ENCODE results near the gene MYH9. TPM values are rescaled to one million over a fixed set of nuclear protein-coding genes. Genes with fewer than 3 reads are reported as not detected.
A peak's percentile ranks its signal among the peaks of the same experiment; 100 is the strongest.

Gene MYH9
- total RNA-seq, 1 experiment from 2014 or later: 653 TPM

DNA sequence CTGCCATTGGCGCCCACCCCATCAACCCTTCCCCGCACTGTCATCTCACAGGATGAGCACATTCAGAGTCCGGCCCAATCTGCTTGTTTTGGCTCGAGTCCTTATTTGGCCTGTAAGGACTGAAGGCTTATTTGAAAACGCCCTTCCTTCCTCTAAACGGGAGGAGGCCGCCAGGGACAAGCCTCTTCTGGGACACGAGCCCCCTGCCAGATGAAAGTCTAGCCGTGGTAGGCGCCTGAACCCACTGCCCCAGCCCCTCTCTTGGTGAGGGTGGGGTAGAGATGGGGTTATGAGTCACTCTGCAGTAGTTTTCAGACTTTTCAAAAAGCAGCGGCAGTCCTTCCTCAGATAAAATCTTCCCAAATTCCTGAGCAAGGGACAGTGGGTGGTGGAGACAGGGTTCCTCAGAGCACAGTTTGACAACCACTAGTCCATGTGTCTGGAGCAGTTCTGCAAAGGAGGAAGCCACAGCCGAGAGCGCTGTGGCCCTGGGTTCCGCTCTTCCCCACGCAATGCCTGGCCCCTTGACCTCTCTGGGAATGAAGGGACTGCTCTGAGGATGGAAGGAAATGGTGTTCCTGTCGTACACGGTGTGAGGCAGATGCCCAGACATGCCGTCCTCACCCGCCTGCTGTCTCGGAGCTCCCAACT, 57.0 kb downstream of the MYH9 start:
- Mint-ChIP-seq H3K27ac (ENCODE audit: low read depth, unreplicated experiment) (peak overlapping the region; percentile 98), H3K27me3 (ENCODE audit: insufficient read depth, unreplicated experiment) (no peaks in the 10 kb centered on the region), H3K9me3 (ENCODE audit: unreplicated experiment) (no peaks in the 10 kb centered on the region), H3K4me1 (ENCODE audit: insufficient read depth, unreplicated experiment) (peaks cover 74% of the 10 kb centered on the region), H3K36me3 (ENCODE audit: insufficient read depth, unreplicated experiment) (peaks cover 99% of the 10 kb centered on the region), H3K4me3 (ENCODE audit: unreplicated experiment) (peak overlapping the region; percentile 64)
- TF ChIP-seq, protein P1, sequence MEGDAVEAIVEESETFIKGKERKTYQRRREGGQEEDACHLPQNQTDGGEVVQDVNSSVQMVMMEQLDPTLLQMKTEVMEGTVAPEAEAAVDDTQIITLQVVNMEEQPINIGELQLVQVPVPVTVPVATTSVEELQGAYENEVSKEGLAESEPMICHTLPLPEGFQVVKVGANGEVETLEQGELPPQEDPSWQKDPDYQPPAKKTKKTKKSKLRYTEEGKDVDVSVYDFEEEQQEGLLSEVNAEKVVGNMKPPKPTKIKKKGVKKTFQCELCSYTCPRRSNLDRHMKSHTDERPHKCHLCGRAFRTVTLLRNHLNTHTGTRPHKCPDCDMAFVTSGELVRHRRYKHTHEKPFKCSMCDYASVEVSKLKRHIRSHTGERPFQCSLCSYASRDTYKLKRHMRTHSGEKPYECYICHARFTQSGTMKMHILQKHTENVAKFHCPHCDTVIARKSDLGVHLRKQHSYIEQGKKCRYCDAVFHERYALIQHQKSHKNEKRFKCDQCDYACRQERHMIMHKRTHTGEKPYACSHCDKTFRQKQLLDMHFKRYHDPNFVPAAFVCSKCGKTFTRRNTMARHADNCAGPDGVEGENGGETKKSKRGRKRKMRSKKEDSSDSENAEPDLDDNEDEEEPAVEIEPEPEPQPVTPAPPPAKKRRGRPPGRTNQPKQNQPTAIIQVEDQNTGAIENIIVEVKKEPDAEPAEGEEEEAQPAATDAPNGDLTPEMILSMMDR (IDR thresholded peaks at IDR 0.05; ENCODE audit: unreplicated experiment): no peak
- no peak for DNase-seq (ENCODE audit: unreplicated experiment)
- ChIA-PET POLR2A (interaction anchor here (0.9 to 5.8 kb wide), 15 partner anchors 12 to 151 kb away, joined by 3 to 120 read pairs (median 8); partner anchors contain the start of genes MYH9 and TXN2), CTCF (interaction anchor here (0.7 to 1.6 kb wide), 4 partner anchors 30 to 57 kb away, joined by 3 to 8 read pairs (median 4); partner anchors contain the start of gene MYH9)
- BruUV-seq (replicated peaks): no TSS peak
- intact Hi-C loops (cut with micrococcal nuclease): no loop called here

DNA sequence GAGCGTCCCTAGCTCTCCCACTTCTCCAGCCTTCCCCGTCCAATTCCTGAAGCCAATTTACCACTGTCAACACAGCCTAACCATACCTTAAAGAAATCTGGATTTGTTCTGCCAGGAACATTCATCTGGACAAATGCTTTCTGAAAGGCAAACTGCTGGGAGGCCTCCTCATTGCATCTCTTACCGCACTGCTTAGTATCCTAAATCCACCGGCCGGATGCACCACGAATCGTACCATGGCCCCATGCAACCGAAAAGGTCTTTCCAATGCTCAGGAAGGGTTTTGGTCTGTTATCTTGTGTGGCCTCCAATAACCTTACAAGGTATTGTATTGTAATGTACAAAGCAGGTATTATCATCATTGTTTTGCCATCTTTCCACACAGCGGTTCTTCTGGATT, 57.6 kb downstream of the MYH9 start:
- ChIA-PET POLR2A (interaction anchor here (1.6 to 7.1 kb wide), 8 partner anchors 20 to 177 kb away, joined by 4 to 111 read pairs (median 16); partner anchors contain the start of genes FOXRED2, MYH9 and TXN2), CTCF (no interaction called here)
- Mint-ChIP-seq H3K36me3 (ENCODE audit: insufficient read depth, unreplicated experiment) (peaks cover 100% of the 10 kb centered on the region), H3K27ac (ENCODE audit: low read depth, unreplicated experiment) (peak overlapping the region; percentile 98), H3K4me1 (ENCODE audit: insufficient read depth, unreplicated experiment) (peaks cover 80% of the 10 kb centered on the region), H3K9me3 (ENCODE audit: unreplicated experiment) (no peaks in the 10 kb centered on the region), H3K27me3 (ENCODE audit: insufficient read depth, unreplicated experiment) (no peaks in the 10 kb centered on the region), H3K4me3 (ENCODE audit: unreplicated experiment) (peak overlapping the region; percentile 56)
- intact Hi-C loops (cut with micrococcal nuclease): no loop called here
- DNase-seq (ENCODE audit: unreplicated experiment): no peak
- TF ChIP-seq, protein P1 (IDR thresholded peaks at IDR 0.05; ENCODE audit: unreplicated experiment): no peak
- no TSS peak for BruUV-seq (replicated peaks)

- peak overlapping the region; percentile 56 for H3K4me3 Mint-ChIP-seq (ENCODE audit: unreplicated experiment)
- peaks cover 100% of the 10 kb centered on the region for H3K36me3 Mint-ChIP-seq (ENCODE audit: insufficient read depth, unreplicated experiment)
- H3K27ac Mint-ChIP-seq (ENCODE audit: low read depth, unreplicated experiment): peak overlapping the region; percentile 98
- intact Hi-C loops (cut with micrococcal nuclease): loop anchor here (2.0 kb wide), 2 partner anchors 45 to 57 kb away; partner anchors contain the start of gene MYH9
- no peaks in the 10 kb centered on the region for H3K9me3 Mint-ChIP-seq (ENCODE audit: unreplicated experiment)
- peak; percentile 98 for DNase-seq (ENCODE audit: unreplicated experiment)
- ChIA-PET CTCF (interaction anchor here (3.2 kb wide), 1 partner anchor 141 kb away, joined by 19 read pairs; no protein-coding TSS in a partner anchor), POLR2A (interaction anchor here (1.0 to 7.1 kb wide), 18 partner anchors 8 to 200 kb away, joined by 3 to 111 read pairs (median 6); partner anchors contain the start of genes FOXRED2, MYH9 and TXN2)
- no peaks in the 10 kb centered on the region for H3K27me3 Mint-ChIP-seq (ENCODE audit: insufficient read depth, unreplicated experiment)
- TF ChIP-seq, protein P1 (IDR thresholded peaks at IDR 0.05; ENCODE audit: unreplicated experiment): no peak
- peaks cover 86% of the 10 kb centered on the region for H3K4me1 Mint-ChIP-seq (ENCODE audit: insufficient read depth, unreplicated experiment)
- no TSS peak for BruUV-seq (replicated peaks)
Measured at GRCh38 chr22:36329254-36330078, 58.3 kb downstream of the MYH9 start.

All from MCF 10A (cell line).